ENCODE measurements around the gene UGT1A5. TPM values are rescaled to one million over a fixed set of nuclear protein-coding genes. Genes with fewer than 3 reads are reported as not detected.

The UGT1A5 gene
- total RNA-seq, 6 experiments from 2014 or later, result 1.3 to 10.0 (median 3.8) TPM

DNA sequence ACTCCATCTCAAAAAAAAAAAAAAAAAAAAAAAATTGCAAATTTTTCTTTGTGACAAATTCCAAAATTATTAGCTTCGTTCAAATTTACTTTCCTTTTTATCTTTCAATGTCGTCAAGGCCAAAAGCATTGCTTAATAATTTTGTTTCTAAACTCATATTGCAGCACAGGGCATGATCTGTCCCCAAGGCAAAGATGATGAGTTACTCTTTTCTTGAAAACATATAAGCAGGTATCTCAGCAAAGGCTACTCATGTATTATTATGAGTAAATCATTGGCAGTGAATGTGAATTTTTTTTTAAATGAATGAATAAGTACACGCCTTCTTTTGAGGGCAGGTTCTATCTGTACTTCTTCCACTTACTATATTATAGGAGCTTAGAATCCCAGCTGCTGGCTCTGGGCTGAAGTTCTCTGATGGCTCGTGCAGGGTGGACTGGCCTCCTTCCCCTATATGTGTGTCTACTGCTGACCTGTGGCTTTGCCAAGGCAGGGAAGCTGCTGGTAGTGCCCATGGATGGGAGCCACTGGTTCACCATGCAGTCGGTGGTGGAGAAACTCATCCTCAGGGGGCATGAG is 31.1 kb upstream of the UGT1A5 start, which contains the start of gene UGT1A7:
Gene UGT1A7 (plus strand): TSS at position 381 of the 579 bp plus-strand sequence. CDS start 37 bp downstream, at position 418.
- H3K27ac ChIP-seq, result no peak within 1 kb of the TSS
- DNase-seq (no peak), ATAC-seq (peak in 2 of 4 donors; percentile 29 to 56)
- H3K36me3 ChIP-seq, result no peaks in the 10 kb centered on the region
- H3K27me3 ChIP-seq, result no peaks in the 10 kb centered on the region
- TF ChIP-seq POLR2A (IDR thresholded peaks at IDR 0.05), result no peak
- TF ChIP-seq, protein P1, sequence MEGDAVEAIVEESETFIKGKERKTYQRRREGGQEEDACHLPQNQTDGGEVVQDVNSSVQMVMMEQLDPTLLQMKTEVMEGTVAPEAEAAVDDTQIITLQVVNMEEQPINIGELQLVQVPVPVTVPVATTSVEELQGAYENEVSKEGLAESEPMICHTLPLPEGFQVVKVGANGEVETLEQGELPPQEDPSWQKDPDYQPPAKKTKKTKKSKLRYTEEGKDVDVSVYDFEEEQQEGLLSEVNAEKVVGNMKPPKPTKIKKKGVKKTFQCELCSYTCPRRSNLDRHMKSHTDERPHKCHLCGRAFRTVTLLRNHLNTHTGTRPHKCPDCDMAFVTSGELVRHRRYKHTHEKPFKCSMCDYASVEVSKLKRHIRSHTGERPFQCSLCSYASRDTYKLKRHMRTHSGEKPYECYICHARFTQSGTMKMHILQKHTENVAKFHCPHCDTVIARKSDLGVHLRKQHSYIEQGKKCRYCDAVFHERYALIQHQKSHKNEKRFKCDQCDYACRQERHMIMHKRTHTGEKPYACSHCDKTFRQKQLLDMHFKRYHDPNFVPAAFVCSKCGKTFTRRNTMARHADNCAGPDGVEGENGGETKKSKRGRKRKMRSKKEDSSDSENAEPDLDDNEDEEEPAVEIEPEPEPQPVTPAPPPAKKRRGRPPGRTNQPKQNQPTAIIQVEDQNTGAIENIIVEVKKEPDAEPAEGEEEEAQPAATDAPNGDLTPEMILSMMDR (IDR thresholded peaks at IDR 0.05), result no peak
- no peak within 1 kb of the TSS for H3K4me3 ChIP-seq
- H3K4me1 ChIP-seq, result peaks cover 0 to 20% (median 0%) of the 10 kb centered on the region in 4 donors
- no peaks in the 10 kb centered on the region for H3K9me3 ChIP-seq
- intact Hi-C loops (cut with DNase I), result no loop called here
- WGBS (ENCODE audit: insufficient coverage, low coverage, low lambda C conversion rate, missing lambda C conversion rate), result 44% methylated on average over 3 of the region's 5 CpGs

DNA sequence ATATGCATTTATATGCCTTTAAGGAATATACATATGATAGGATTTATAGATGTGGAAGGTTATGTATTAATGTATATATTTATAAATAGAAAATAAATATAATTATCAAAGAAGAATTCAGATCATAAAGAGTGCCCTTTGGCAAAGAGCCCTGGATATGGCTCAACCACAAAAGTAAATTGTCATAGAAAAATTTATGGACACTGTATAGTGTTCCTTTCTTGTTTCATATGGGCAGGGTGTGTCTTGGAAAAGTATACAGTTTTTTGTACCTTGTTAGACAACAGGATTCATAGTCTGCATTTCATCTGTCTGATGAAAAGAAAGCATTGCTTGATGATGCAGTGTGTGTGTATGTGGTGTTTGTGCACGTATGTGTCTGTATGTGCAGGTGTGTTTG is 28.1 kb upstream of the UGT1A5 start:
- ATAC-seq, result no peak
- Histone ChIP-seq H3K4me1 (peaks cover 0 to 16% (median 0%) of the 10 kb centered on the region in 4 donors), H3K4me3 (no peak overlapping the region), H3K36me3 (no peaks in the 10 kb centered on the region), H3K9me3 (no peaks in the 10 kb centered on the region), H3K27me3 (no peaks in the 10 kb centered on the region), H3K27ac (no peak overlapping the region)
- DNase-seq, result no peak
- intact Hi-C loops (cut with DNase I), result no loop called here
- 94% methylated on average over 1 of the region's 1 CpG for WGBS (ENCODE audit: insufficient coverage, low coverage, low lambda C conversion rate, missing lambda C conversion rate)
- TF ChIP-seq, protein P1 (IDR thresholded peaks at IDR 0.05), result no peak
- no peak for TF ChIP-seq POLR2A (IDR thresholded peaks at IDR 0.05)

DNA sequence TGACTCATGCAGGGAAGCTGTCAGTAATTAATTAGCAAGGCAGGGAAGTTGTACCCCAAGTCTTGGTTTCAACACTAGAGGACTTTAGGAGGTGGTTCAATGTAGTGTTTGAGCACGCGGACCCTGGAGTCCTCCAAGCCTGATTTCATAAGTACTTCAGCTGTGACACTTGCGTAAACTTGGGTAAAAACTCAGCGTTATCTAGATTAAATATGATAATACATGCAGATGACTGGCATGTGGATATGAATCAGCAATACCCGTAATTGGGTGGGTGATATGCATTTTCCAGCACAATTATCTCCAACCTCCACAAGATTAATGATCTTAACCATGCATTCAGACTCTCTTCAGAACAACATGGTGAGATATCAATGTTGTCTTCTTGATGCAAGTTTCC is 25.8 kb upstream of the UGT1A5 start:
- ATAC-seq, result no peak
- no peaks in the 10 kb centered on the region for H3K27me3 ChIP-seq
- no peak overlapping the region for H3K27ac ChIP-seq
- peaks cover 0 to 29% (median 2%) of the 10 kb centered on the region in 4 donors for H3K4me1 ChIP-seq
- no peak overlapping the region for H3K4me3 ChIP-seq
- H3K9me3 ChIP-seq, result no peaks in the 10 kb centered on the region
- 55% methylated on average over 5 of the region's 5 CpGs for WGBS (ENCODE audit: insufficient coverage, low coverage, low lambda C conversion rate, missing lambda C conversion rate)
- intact Hi-C loops (cut with DNase I), result no loop called here
- TF ChIP-seq, protein P1 (IDR thresholded peaks at IDR 0.05), result no peak
- TF ChIP-seq POLR2A (IDR thresholded peaks at IDR 0.05), result no peak
- H3K36me3 ChIP-seq, result no peaks in the 10 kb centered on the region
- no peak for DNase-seq

DNA sequence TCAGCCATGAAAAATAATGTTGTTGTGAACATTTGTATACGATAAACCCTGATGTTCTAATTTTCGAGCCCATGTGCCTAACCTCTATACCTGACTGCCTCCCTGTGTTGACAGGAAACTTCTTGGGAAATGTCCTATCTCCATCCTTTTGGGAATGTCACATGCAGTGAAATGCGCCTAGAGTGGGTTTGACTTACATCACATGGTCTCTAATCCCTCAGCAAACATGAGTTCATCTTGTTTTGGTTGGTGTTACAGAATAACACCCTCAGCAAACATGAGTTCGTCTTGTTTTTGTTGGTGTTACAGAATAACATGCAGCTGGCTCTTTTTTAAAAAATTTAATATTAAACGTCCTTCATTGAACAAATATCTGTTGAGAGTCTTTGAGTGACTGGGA is 24.4 kb upstream of the UGT1A5 start:
- no peaks in the 10 kb centered on the region for H3K27me3 ChIP-seq
- no peaks in the 10 kb centered on the region for H3K9me3 ChIP-seq
- no peak overlapping the region for H3K4me3 ChIP-seq
- H3K4me1 ChIP-seq, result peaks cover 0 to 41% (median 4%) of the 10 kb centered on the region in 4 donors
- ATAC-seq (no peak), DNase-seq (no peak)
- no peak overlapping the region for H3K27ac ChIP-seq
- H3K36me3 ChIP-seq, result no peaks in the 10 kb centered on the region
- WGBS (ENCODE audit: insufficient coverage, low coverage, low lambda C conversion rate, missing lambda C conversion rate), result 66% methylated on average over 5 of the region's 5 CpGs
- no peak for TF ChIP-seq POLR2A (IDR thresholded peaks at IDR 0.05)
- TF ChIP-seq, protein P1 (IDR thresholded peaks at IDR 0.05), result no peak
- intact Hi-C loops (cut with DNase I), result no loop called here
